OCI-LY3 (cell line): Measurements from ENCODE around the gene CHAF1A.

Source experiments
- H2AFZ ChIP-seq: fragments of 200-600, 300-600 bp; shearing (Covaris generic); 2 replicates; pipeline ENCODE4 v1.6.0; 2014; ENCODE audit warnings: antibody characterized with exemption, low read depth, low read length
- H3K27ac ChIP-seq: fragments of 200-600, 300-600 bp; sonication (generic); 2 replicates; pipeline ENCODE4 v1.5.1; 2014; ENCODE audit warnings: mild to moderate bottlenecking, low read length, moderate library complexity, mixed read lengths
- H3K27me3 ChIP-seq: fragments of 200-600, 300-600 bp; sonication (generic); 2 replicates; pipeline ENCODE4 v1.6.1; 2014; ENCODE audit warnings: low read depth, low read length, mixed read lengths
- H3K36me3 ChIP-seq: fragments of 200-600, 300-600 bp; sonication (generic); replicated peaks from 2 replicates; pipeline ENCODE3; 2014; ENCODE audit warnings: low read depth, low read length, mixed read lengths
- H3K4me1 ChIP-seq: fragments of 300-600, 200-600 bp; sonication (generic); 2 replicates; pipeline ENCODE4 v1.6.1; 2014; ENCODE audit warnings: low read length, mixed read lengths
- H3K4me2 ChIP-seq: fragments of 200-600, 300-600 bp; sonication (generic); 2 replicates; pipeline ENCODE4 v1.6.1; 2014; ENCODE audit warnings: low read length, mixed read lengths
- H3K4me3 ChIP-seq: fragments of 300-600, 200-600 bp; sonication (generic); 2 replicates; pipeline ENCODE4 v1.5.1; 2014; ENCODE audit warnings: antibody characterized with exemption, mild to moderate bottlenecking, low read length, moderate library complexity
- H3K79me2 ChIP-seq: fragments of 300-600, 200-600 bp; shearing (Covaris generic); 2 replicates; pipeline ENCODE4 v1.6.1; 2014; ENCODE audit warnings: mild to moderate bottlenecking, low read length, mixed read lengths
- H3K9ac ChIP-seq: fragments of 300-600, 200-600 bp; shearing (Covaris generic); 2 replicates; pipeline ENCODE4 v1.6.0; 2014; ENCODE audit warnings: mild to moderate bottlenecking, low read length, moderate library complexity
- H3K9me3 ChIP-seq: fragments of 200-600, 300-600 bp; shearing (Covaris generic); 2 replicates; pipeline ENCODE4 v1.6.1; 2014; ENCODE audit warnings: low read length, mixed read lengths; ENCODE audit not compliant: insufficient read depth
- H4K20me1 ChIP-seq: fragments of 200-600, 300-600 bp; sonication (generic); 2 replicates; pipeline ENCODE4 v1.6.1; 2016; ENCODE audit warnings: low read length, mixed read lengths; ENCODE audit not compliant: insufficient read depth
- CTCF ChIP-seq: fragments of 200-600, 300-600 bp; sonication (generic); IDR thresholded peaks from 2 replicates; pipeline ENCODE4 v1.5.1; 2014; ENCODE audit warnings: antibody characterized with exemption, low read length, low read depth
- EZH2phosphoT487 ChIP-seq: fragments of 200-600 bp; shearing (Covaris generic); IDR thresholded peaks from 2 replicates; pipeline ENCODE4 v1.6.1; 2018; ENCODE audit warnings: antibody characterized with exemption, mixed run types, low read depth

Gene CHAF1A

GRCh38 chr19:4442819-4443146, 40.3 kb downstream of the CHAF1A start:
- peaks cover 64% of the 10 kb centered on the region for H3K36me3 ChIP-seq
- H3K4me1 ChIP-seq, result no peaks in the 10 kb centered on the region
- no peaks in the 10 kb centered on the region for H3K9me3 ChIP-seq
- H4K20me1 ChIP-seq, result no peaks in the 10 kb centered on the region; the same call in 1 of the 2 replicates
- no peak overlapping the region for H3K9ac ChIP-seq
- no peaks in the 10 kb centered on the region for H3K27me3 ChIP-seq
- no peak overlapping the region for H3K4me3 ChIP-seq
- TF ChIP-seq EZH2phosphoT487, result no peak
- no peak for TF ChIP-seq CTCF
- H3K79me2 ChIP-seq, result peaks cover 10% of the 10 kb centered on the region
- no peak overlapping the region for H3K4me2 ChIP-seq
- no peak overlapping the region for H2AFZ ChIP-seq
- H3K27ac ChIP-seq, result no peak overlapping the region

- no peaks in the 10 kb centered on the region for H3K27me3 ChIP-seq
- H3K4me2 ChIP-seq, result no peak overlapping the region
- no peak overlapping the region for H3K9ac ChIP-seq
- peaks cover 9% of the 10 kb centered on the region for H3K79me2 ChIP-seq
- H3K36me3 ChIP-seq, result peaks cover 66% of the 10 kb centered on the region
- no peak overlapping the region for H2AFZ ChIP-seq
- no peak overlapping the region for H3K4me3 ChIP-seq
- no peak for TF ChIP-seq CTCF
- no peak for TF ChIP-seq EZH2phosphoT487
- no peaks in the 10 kb centered on the region for H3K9me3 ChIP-seq
- no peak overlapping the region for H3K27ac ChIP-seq
- no peaks in the 10 kb centered on the region; the same call in 1 of the 2 replicates for H4K20me1 ChIP-seq
- H3K4me1 ChIP-seq, result no peaks in the 10 kb centered on the region
Observed at GRCh38 chr19:4443188-4443587, 40.7 kb downstream of the CHAF1A start.

- H2AFZ ChIP-seq, result no peak overlapping the region
- no peaks in the 10 kb centered on the region for H3K27me3 ChIP-seq
- H3K36me3 ChIP-seq, result peaks cover 71% of the 10 kb centered on the region
- H3K9ac ChIP-seq, result no peak overlapping the region
- no peak overlapping the region for H3K27ac ChIP-seq
- H3K79me2 ChIP-seq, result peaks cover 7% of the 10 kb centered on the region; the same call in 1 of the 2 replicates
- no peaks in the 10 kb centered on the region for H3K4me1 ChIP-seq
- no peak overlapping the region for H3K4me3 ChIP-seq
- no peaks in the 10 kb centered on the region; the same call in 1 of the 2 replicates for H4K20me1 ChIP-seq
- H3K4me2 ChIP-seq, result no peak overlapping the region
- no peak for TF ChIP-seq CTCF
- TF ChIP-seq EZH2phosphoT487, result no peak
- no peaks in the 10 kb centered on the region for H3K9me3 ChIP-seq
Observed at GRCh38 chr19:4443966-4444764, 41.7 kb downstream of the CHAF1A start.

- Histone ChIP-seq H3K27me3 (no peaks in the 10 kb centered on the region), H3K9ac (no peak overlapping the region), H3K79me2 (no peaks in the 10 kb centered on the region), H2AFZ (no peak overlapping the region), H4K20me1 (no peaks in the 10 kb centered on the region; the same call in 1 of the 2 replicates), H3K36me3 (peaks cover 70% of the 10 kb centered on the region), H3K9me3 (no peaks in the 10 kb centered on the region), H3K4me3 (no peak overlapping the region), H3K27ac (no peak overlapping the region), H3K4me1 (no peaks in the 10 kb centered on the region), H3K4me2 (no peak overlapping the region)
- no peak for TF ChIP-seq CTCF
- no peak for TF ChIP-seq EZH2phosphoT487
Observed at GRCh38 chr19:4444765-4445741, 42.6 kb downstream of the CHAF1A start.
